Mammary epithelial cell (primary cell): Measurements from ENCODE around the gene ANGPTL7.

ENCODE experiments used
- CTCF ChIP-seq, 2 donors: IDR thresholded peaks in 1 of 2; conservative IDR thresholded peaks in 1 of 2; 2 replicates each; pipeline ENCODE4 v1.5.1; 2011 to 2012; ENCODE audit warnings: inconsistent platforms in 2 of 2, low read length in 2 of 2, mild to moderate bottlenecking in 2 of 2, control low read depth in 1 of 2, low read depth in 1 of 2; ENCODE audit not compliant: insufficient read depth in 1 of 2; ENCODE audit errors: extremely low read depth in 1 of 2
- EZH2 ChIP-seq: IDR thresholded peaks from 2 replicates; pipeline ENCODE4 v1.6.1; 2012; ENCODE audit warnings: low read length, inconsistent platforms, borderline replicate concordance

- TF ChIP-seq CTCF (conservative IDR thresholded peaks at IDR 0.05 in 1 of 2, IDR thresholded peaks at IDR 0.05 in 1 of 2; ENCODE audit: extremely low read depth in 1 of 2, insufficient read depth in 1 of 2, low read depth in 1 of 2, low read length in 2 of 2) = no peak
- TF ChIP-seq EZH2 = no peak
Observed at GRCh38 chr1:11187000-11187399, 2.2 kb upstream of the ANGPTL7 start.
